Measurements from ENCODE around the gene SSX3. TPM values are rescaled to one million over a fixed set of nuclear protein-coding genes. Genes with fewer than 3 reads are reported as not detected.

The SSX3 gene
- total RNA-seq, 4 donors from 2014 or later: not detected

GRCh38 chrX:48306175-48306574 is 50.3 kb downstream of the SSX3 start:
- no peak overlapping the region for H3K4me3 ChIP-seq
- DNase-seq: no peak
- no peaks in the 10 kb centered on the region for H3K27me3 ChIP-seq

More at GRCh38 chrX:48306175-48306574, 50.3 kb downstream of the SSX3 start:
- Histone ChIP-seq H3K4me1 (no peaks in the 10 kb centered on the region), H3K9me3 (no peaks in the 10 kb centered on the region), H3K27ac (no peak overlapping the region), H3K36me3 (no peaks in the 10 kb centered on the region)
- TF ChIP-seq CTCF (IDR thresholded peaks at IDR 0.05) (no peak), POLR2A (IDR thresholded peaks at IDR 0.05) (no peak)

Small RNA genes lying within 50 kb of the gene (small RNA-seq; reads per million reads assigned to genes)
- gene AL606490.7: 0 reads per million in 2 donors
- gene AL606490.9: 0 reads per million in 2 donors

Other genes with a start within 250 kb of the SSX3 start
- not detected for gene SPACA5B, start 226.1 kb downstream of the SSX3 start, total RNA-seq
- not detected for gene SSX5, start 159.9 kb downstream of the SSX3 start, total RNA-seq
- not detected for gene SSX1, start 101.3 kb downstream of the SSX3 start, total RNA-seq
- not detected for gene SSX4, start 26.8 kb upstream of the SSX3 start, total RNA-seq
- not detected for gene SSX4B, start 55.3 kb upstream of the SSX3 start, total RNA-seq
- 10 to 100 TPM in 3 of 4 donors, 1 to 10 TPM in 1; 9.1 to 26.4 (median 10.9) TPM for gene SLC38A5, start 113.6 kb upstream of the SSX3 start, total RNA-seq
- 10 to 100 TPM; 12.5 to 67.7 (median 26.4) TPM for gene FTSJ1, start 119.5 kb upstream of the SSX3 start, total RNA-seq
- gene PORCN, start 152.3 kb upstream of the SSX3 start, total RNA-seq: 10 to 100 TPM in 1 of 4 donors, 1 to 10 TPM in 3; 3.7 to 11.4 (median 5.2) TPM
- 100 to 1,000 TPM in 3 of 4 donors, 10 to 100 TPM in 1; 47.0 to 189 (median 134) TPM for gene EBP, start 165.1 kb upstream of the SSX3 start, total RNA-seq
- gene TBC1D25, start 183.0 kb upstream of the SSX3 start, total RNA-seq: 10 to 100 TPM in 2 of 4 donors, 1 to 10 TPM in 2; 9.3 to 14.9 (median 11.3) TPM
- gene RBM3, start 217.8 kb upstream of the SSX3 start, total RNA-seq: 100 to 1,000 TPM; 118 to 178 (median 151) TPM
- gene WDR13, start 240.8 kb upstream of the SSX3 start, total RNA-seq: 100 to 1,000 TPM in 2 of 4 donors, 10 to 100 TPM in 2; 95.1 to 218 (median 107) TPM